HG03097 (cell line): ENCODE measurements around the gene NUDT4.

Source experiments
- ATAC-seq: cut with Tn5 transposase; IDR thresholded peaks from one replicate; pipeline ENCODE4 v1.9.1; 2021; ENCODE audit not compliant: unreplicated experiment, low FRiP score

NUDT4 gene

GRCh38 chr12:93377252-93378195, at the start of gene NUDT4:
NUDT4 (plus strand) TSS chr12:93377925; CDS start chr12:93378323, 398 bp downstream.
- ATAC-seq, result peak; percentile 64

- ATAC-seq, result no peak
These were observed 44.7 kb upstream of the NUDT4 start for GRCh38 chr12:93333054-93333453.

GRCh38 chr12:93333828-93334227, 43.9 kb upstream of the NUDT4 start:
- no peak for ATAC-seq

GRCh38 chr12:93335603-93336162, 42.0 kb upstream of the NUDT4 start:
- no peak for ATAC-seq

- no peak for ATAC-seq
These were observed 41.4 kb upstream of the NUDT4 start for GRCh38 chr12:93336291-93336741.

GRCh38 chr12:93338598-93338997, 39.1 kb upstream of the NUDT4 start:
- ATAC-seq, result no peak

GRCh38 chr12:93339695-93340094, 38.0 kb upstream of the NUDT4 start:
- no peak for ATAC-seq

GRCh38 chr12:93341409-93342049, 36.2 kb upstream of the NUDT4 start:
- no peak for ATAC-seq

- ATAC-seq, result no peak
These were observed 30.5 kb upstream of the NUDT4 start for GRCh38 chr12:93347054-93347785.

GRCh38 chr12:93348575-93349435, 28.9 kb upstream of the NUDT4 start:
- no peak for ATAC-seq

- no peak for ATAC-seq
These were observed 26.0 kb upstream of the NUDT4 start for GRCh38 chr12:93351726-93352125.

GRCh38 chr12:93352321-93352720, 25.4 kb upstream of the NUDT4 start:
- ATAC-seq, result no peak

- no peak for ATAC-seq
These were observed 21.5 kb upstream of the NUDT4 start for GRCh38 chr12:93356214-93356613.

GRCh38 chr12:93358058-93358457, 19.7 kb upstream of the NUDT4 start:
- no peak for ATAC-seq

GRCh38 chr12:93358821-93359220, 18.9 kb upstream of the NUDT4 start:
- no peak for ATAC-seq

GRCh38 chr12:93360688-93361087, 17.0 kb upstream of the NUDT4 start:
- ATAC-seq, result no peak

GRCh38 chr12:93361151-93361919, 16.4 kb upstream of the NUDT4 start:
- no peak for ATAC-seq

- no peak for ATAC-seq
These were observed 13.9 kb upstream of the NUDT4 start for GRCh38 chr12:93363841-93364297.
